DMS79 (cell line): ENCODE data around the gene STT3B.
"Not testable (repeated sequence)": the region's sequence is repeated elsewhere in the genome, so short reads cannot be mapped to it uniquely, and the experiment has no call there.

Source experiments
- DNase-seq: peaks from one replicate; lab custom pipeline; 2025; lab: John Stamatoyannopoulos, UW

Gene STT3B

GRCh38 chr3:31605333-31605732 lies 72.6 kb downstream of the STT3B start:
- DNase-seq = not testable (repeated sequence)

GRCh38 chr3:31606453-31606852 lies 73.7 kb downstream of the STT3B start:
- DNase-seq = no peak

- DNase-seq = no peak
These were observed 78.1 kb downstream of the STT3B start for GRCh38 chr3:31610700-31611275.

- DNase-seq = no peak
These were observed 80.5 kb downstream of the STT3B start for GRCh38 chr3:31613177-31613576.

GRCh38 chr3:31613654-31614053 lies 80.9 kb downstream of the STT3B start:
- DNase-seq = no peak

GRCh38 chr3:31614162-31614921 lies 81.6 kb downstream of the STT3B start:
- no peak for DNase-seq

GRCh38 chr3:31615071-31615875 lies 82.5 kb downstream of the STT3B start:
- DNase-seq = no peak

- no peak for DNase-seq
These were observed 84.0 kb downstream of the STT3B start for GRCh38 chr3:31616711-31617110.

- DNase-seq = no peak
These were observed 87.9 kb downstream of the STT3B start for GRCh38 chr3:31620656-31621055.

- no peak for DNase-seq
These were observed 88.6 kb downstream of the STT3B start for GRCh38 chr3:31621314-31621713.

GRCh38 chr3:31622636-31623288 lies 90.0 kb downstream of the STT3B start:
- DNase-seq = no peak

- no peak for DNase-seq
These were observed 91.5 kb downstream of the STT3B start for GRCh38 chr3:31624083-31624709.

- DNase-seq = no peak
These were observed 92.6 kb downstream of the STT3B start for GRCh38 chr3:31625358-31625757.

- DNase-seq = no peak
These were observed 96.3 kb downstream of the STT3B start for GRCh38 chr3:31629054-31629453.

- DNase-seq = no peak
These were observed 101.8 kb downstream of the STT3B start for GRCh38 chr3:31634476-31634875.

- no peak for DNase-seq
These were observed 102.8 kb downstream of the STT3B start for GRCh38 chr3:31635545-31635944.

- no peak for DNase-seq
These were observed 103.3 kb downstream of the STT3B start for GRCh38 chr3:31636049-31636448.

GRCh38 chr3:31636694-31637442 lies 104.1 kb downstream of the STT3B start:
- no peak for DNase-seq

- DNase-seq = no peak
These were observed 107.1 kb downstream of the STT3B start for GRCh38 chr3:31639828-31640227.

- no peak for DNase-seq
These were observed 112.5 kb downstream of the STT3B start for GRCh38 chr3:31645256-31645655.

- no peak for DNase-seq
These were observed 115.7 kb downstream of the STT3B start for GRCh38 chr3:31648286-31648968.
